ENCODE measurements around the gene APMAP. TPM values are rescaled to one million over a fixed set of nuclear protein-coding genes. Genes with fewer than 3 reads are reported as not detected.

Gene APMAP
- total and polyA plus RNA-seq, 10 of the 15 experiments (the other 5 are each of a cell fraction or from before 2014, with no cell fraction given), result 12.1 to 60.2 (median 32.7) TPM

- TF ChIP-seq ZBTB11 (CRISPR knock-in tag; IDR thresholded peaks at IDR 0.05) (no peak), TCF7 (IDR thresholded peaks at IDR 0.05; ENCODE audit: borderline replicate concordance) (no peak), MYC (IDR thresholded peaks at IDR 0.05; ENCODE audit: insufficient read depth, insufficient read length, insufficient replicate concordance, low read length, severe bottlenecking) (no peak)
Observed at GRCh38 chr20:24980291-24981053, 12.1 kb downstream of the APMAP start (continued).

GRCh38 chr20:24979036-24979960 lies 13.3 kb downstream of the APMAP start:
- H4K20me1 ChIP-seq (ENCODE audit: control insufficient read depth, insufficient read depth), result no peaks in the 10 kb centered on the region
- no peak overlapping the region for H3K4me2 ChIP-seq (ENCODE audit: control insufficient read depth, insufficient read depth)
- peaks cover 17% of the 10 kb centered on the region; the same call in 2 of the 3 replicates for H3K9me3 ChIP-seq (replicated peaks; ENCODE audit: control insufficient read depth, insufficient read depth, low read length)
- H3K27me3 ChIP-seq (replicated peaks in 1 of 2; ENCODE audit: control insufficient read depth in 2 of 2, insufficient read depth in 2 of 2, low read length in 1 of 2), result no peaks in the 10 kb centered on the region
- 96% methylated on average over 15 of the region's 15 CpGs for WGBS (ENCODE audit: insufficient coverage, insufficient replicate concordance, low lambda C conversion rate, missing lambda C conversion rate)
- H3K9ac ChIP-seq (ENCODE audit: control insufficient read depth, insufficient read depth, low read length), result no peak overlapping the region
- ChIA-PET POLR2A (no interaction called here), CTCF (no interaction called here), SMC1A (ENCODE audit: uncharacterized antibody, unreplicated experiment) (interaction anchor here (2.1 kb wide), 1 partner anchor 9 kb away, joined by 4 read pairs; no protein-coding TSS in a partner anchor), RAD21 (ENCODE audit: unreplicated experiment) (no interaction called here)
- no TSS peak for BruUV-seq (replicated peaks)
- peaks cover 16% of the 10 kb centered on the region in 2 experiments for H3K36me3 ChIP-seq (ENCODE audit: control insufficient read depth in 2 of 2, insufficient read depth in 2 of 2, low read length in 1 of 2)
- FAIRE-seq (no peak), ATAC-seq (no peak), DNase-seq (ENCODE audit: low read depth, low spot score) (no peak)
- no peak overlapping the region for H3K4me3 ChIP-seq
- H3K79me2 ChIP-seq (ENCODE audit: control insufficient read depth, insufficient read depth, low read length), result no peaks in the 10 kb centered on the region; the same call in 1 of the 2 replicates
- in situ Hi-C loops (cut with MboI) (no loop called here), intact Hi-C loops (cut with micrococcal nuclease; ENCODE audit: unreplicated experiment) (no loop called here)
- no peak overlapping the region for H3K27ac ChIP-seq (ENCODE audit: control insufficient read depth, insufficient read depth)
- TF ChIP-seq ATF3 (IDR thresholded peaks at IDR 0.05; ENCODE audit: borderline replicate concordance, extremely low read depth, low read depth, low read length) (no peak), E2F4 (IDR thresholded peaks at IDR 0.05; ENCODE audit: low read depth, low read length) (no peak)
- no peaks in the 10 kb centered on the region for H3K4me1 ChIP-seq (ENCODE audit: control insufficient read depth, insufficient read depth, low read length)
- H2AFZ ChIP-seq (ENCODE audit: control insufficient read depth, low read depth, low read length), result no peak overlapping the region
